GM12892 (cell line): ENCODE results near the gene SMARCAD1.

ENCODE experiments used
- DNase-seq: peaks from one replicate; pipeline ENCODE4 v3.0.0; 2011; ENCODE audit not compliant: insufficient read length
- FAIRE-seq: peaks from 2 replicates; lab custom pipeline; 2011; peaks lifted over from hg19 to GRCh38; lab: Jason Lieb, UNC
- POLR2A ChIP-seq: IDR thresholded peaks from 2 replicates; pipeline ENCODE4 v1.6.1; 2011; ENCODE audit warnings: low read depth, low read length, control low read depth
- POLR2AphosphoS5 ChIP-seq: IDR thresholded peaks from 2 replicates; pipeline ENCODE4 v1.6.1; 2011; ENCODE audit warnings: low read depth, low read length, control low read depth
- TAF1 ChIP-seq: IDR thresholded peaks from 2 replicates; pipeline ENCODE4 v1.6.1; 2011; ENCODE audit warnings: low read depth, mild to moderate bottlenecking, control low read depth, low read length, borderline replicate concordance

The SMARCAD1 gene

GRCh38 chr4:94237271-94237670, 29.6 kb downstream of the SMARCAD1 start:
- DNase-seq (no peak), FAIRE-seq (no peak)
- TF ChIP-seq POLR2A: no peak
- TF ChIP-seq TAF1: no peak

GRCh38 chr4:94238160-94238559, 30.5 kb downstream of the SMARCAD1 start:
- FAIRE-seq: no peak
- DNase-seq: no peak
- TF ChIP-seq POLR2A (no peak), TAF1 (no peak), POLR2AphosphoS5 (no peak)

- DNase-seq: no peak
- no peak for TF ChIP-seq POLR2A
- no peak for FAIRE-seq
These were observed 32.7 kb downstream of the SMARCAD1 start for GRCh38 chr4:94240384-94240783.

- FAIRE-seq (no peak), DNase-seq (no peak)
- TF ChIP-seq POLR2A: no peak
- no peak for TF ChIP-seq POLR2AphosphoS5
- no peak for TF ChIP-seq TAF1
These were observed 36.6 kb downstream of the SMARCAD1 start for GRCh38 chr4:94244087-94244828.

GRCh38 chr4:94244829-94245185, 37.1 kb downstream of the SMARCAD1 start:
- DNase-seq (no peak), FAIRE-seq (no peak)
- TF ChIP-seq POLR2AphosphoS5 (no peak), TAF1 (no peak), POLR2A (no peak)

- no peak for TF ChIP-seq POLR2A
- TF ChIP-seq POLR2AphosphoS5: no peak
- no peak for TF ChIP-seq TAF1
- FAIRE-seq: no peak
- no peak for DNase-seq
These were observed 43.4 kb downstream of the SMARCAD1 start for GRCh38 chr4:94251094-94251493.

GRCh38 chr4:94253036-94253435, 45.4 kb downstream of the SMARCAD1 start:
- no peak for TF ChIP-seq POLR2AphosphoS5
- no peak for DNase-seq
- FAIRE-seq: no peak

- DNase-seq (no peak), FAIRE-seq (no peak)
- TF ChIP-seq POLR2AphosphoS5 (no peak), TAF1 (no peak), POLR2A (no peak)
These were observed 48.6 kb downstream of the SMARCAD1 start for GRCh38 chr4:94256144-94256783.

- TF ChIP-seq POLR2A (no peak), TAF1 (no peak), POLR2AphosphoS5 (no peak)
- FAIRE-seq (no peak), DNase-seq (no peak)
These were observed 49.2 kb downstream of the SMARCAD1 start for GRCh38 chr4:94256828-94257227.

- no peak for FAIRE-seq
These were observed 54.7 kb downstream of the SMARCAD1 start for GRCh38 chr4:94262163-94263016.

GRCh38 chr4:94267037-94267436, 59.4 kb downstream of the SMARCAD1 start:
- TF ChIP-seq POLR2A (no peak), TAF1 (no peak), POLR2AphosphoS5 (no peak)

More at GRCh38 chr4:94262163-94263016, 54.7 kb downstream of the SMARCAD1 start:
- DNase-seq: no peak
- TF ChIP-seq POLR2A: no peak
- no peak for TF ChIP-seq POLR2AphosphoS5
- TF ChIP-seq TAF1: no peak

GRCh38 chr4:94271248-94271647, 63.6 kb downstream of the SMARCAD1 start:
- DNase-seq (no peak), FAIRE-seq (no peak)
- TF ChIP-seq POLR2A (no peak), TAF1 (no peak), POLR2AphosphoS5 (no peak)

More at GRCh38 chr4:94267037-94267436, 59.4 kb downstream of the SMARCAD1 start:
- no peak for FAIRE-seq
- no peak for DNase-seq
